ENCODE data around the gene LRRC3C. TPM values are rescaled to one million over a fixed set of nuclear protein-coding genes. Genes with fewer than 3 reads are reported as not detected.

LRRC3C gene
- polyA plus RNA-seq, 4 donors, result not detected

DNA sequence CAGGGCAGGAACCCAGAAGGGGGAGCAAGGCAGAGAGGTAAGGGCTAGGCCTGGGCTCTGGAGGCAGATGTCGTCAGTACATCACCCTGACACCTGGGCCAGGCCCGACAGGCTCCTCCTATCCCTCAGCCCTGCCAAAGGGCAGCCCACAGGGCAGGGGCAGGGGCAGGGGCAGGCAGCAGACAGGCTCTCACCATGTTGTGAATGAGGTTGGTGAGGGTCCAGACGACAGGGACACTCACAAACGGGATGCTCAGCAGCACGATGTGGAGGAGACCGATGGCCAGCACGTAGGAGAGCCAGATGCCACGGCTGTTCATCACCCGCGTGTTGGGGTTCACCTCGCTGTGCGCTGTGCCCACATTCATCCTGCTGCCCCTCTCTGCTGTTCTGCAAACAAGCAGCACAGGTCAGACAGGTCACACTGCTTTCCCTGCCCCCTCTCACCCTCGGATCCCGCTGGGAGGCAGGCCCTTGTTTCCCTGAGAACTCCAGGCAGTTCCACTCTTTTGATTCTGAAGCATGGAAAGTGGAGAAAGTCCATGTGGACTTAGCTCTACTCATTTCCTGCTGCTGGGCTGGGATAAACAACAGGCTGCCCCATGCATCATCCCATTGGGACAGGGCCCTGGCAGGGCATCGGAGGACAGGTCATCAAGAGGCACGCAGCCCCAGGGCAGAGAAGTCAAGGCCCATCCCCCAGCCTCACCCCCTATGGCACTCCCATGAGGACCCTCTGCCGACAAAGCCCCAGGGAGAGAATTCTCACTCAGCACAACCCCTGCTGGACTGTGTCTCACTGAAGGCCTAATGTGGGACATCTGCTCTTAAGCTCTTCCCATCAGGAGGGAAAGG is 3.5 kb upstream of the LRRC3C start:
- DNase-seq (ENCODE audit: low read depth in 4 of 4, low spot score in 3 of 4), result no peak

DNA sequence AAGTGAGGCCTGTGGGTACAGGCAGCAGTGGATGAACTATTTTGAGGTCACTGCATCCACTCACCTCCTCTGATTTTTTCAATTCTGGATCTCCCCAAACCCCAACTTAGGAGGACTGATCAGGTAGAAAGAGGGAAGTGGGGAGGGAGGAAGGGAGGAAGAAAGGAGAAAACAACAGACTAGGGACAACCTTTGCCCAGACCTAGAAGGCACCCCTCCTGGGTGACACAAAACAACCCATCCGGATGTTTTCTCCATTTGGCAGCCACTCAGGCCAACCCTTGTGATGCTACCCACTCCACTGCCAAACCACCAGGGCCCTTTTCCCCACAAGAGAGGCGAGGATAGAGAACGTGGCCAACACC is 2.9 kb upstream of the LRRC3C start:
- DNase-seq (ENCODE audit: low read depth in 4 of 4, low spot score in 3 of 4), result no peak

DNA sequence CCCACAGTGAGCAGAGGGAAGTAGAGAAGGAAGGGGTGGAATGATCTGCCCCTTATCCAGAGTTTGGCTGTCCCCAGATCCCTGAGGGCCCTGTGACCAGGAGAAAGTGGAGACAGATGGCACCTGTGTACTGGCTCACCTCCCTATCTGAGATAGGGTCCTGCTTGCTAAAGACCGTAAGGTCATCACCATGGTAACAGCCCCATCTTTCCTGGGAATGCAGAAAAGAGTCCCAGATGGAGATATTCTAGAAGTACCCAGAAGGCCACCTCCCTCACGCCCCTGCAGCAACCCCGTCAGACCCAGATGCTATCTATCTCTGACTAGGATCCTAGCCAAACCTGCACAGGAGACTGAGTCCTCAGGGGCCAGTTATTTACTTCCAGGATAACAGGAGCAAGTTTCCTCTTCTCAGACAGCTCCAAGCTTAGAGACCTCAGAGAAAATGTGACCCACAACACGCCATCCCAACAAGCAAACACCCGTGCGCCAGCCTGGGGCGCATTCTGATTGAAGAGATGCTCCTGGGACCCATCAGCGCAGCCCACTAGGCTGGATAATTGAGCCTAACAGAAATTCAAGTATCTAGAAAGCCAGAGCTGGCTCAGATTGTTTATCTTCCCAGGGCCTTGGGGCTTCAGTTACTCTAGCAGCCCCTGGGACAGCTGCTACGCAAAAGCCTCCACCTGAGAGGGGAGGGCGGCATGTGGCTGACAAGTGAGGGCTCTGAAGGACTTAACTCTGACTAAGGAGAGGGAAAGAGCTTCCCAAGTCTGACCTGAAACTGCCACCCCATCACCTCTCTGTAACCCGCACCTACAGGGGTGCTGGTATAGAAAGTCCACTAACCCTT is 2.0 kb upstream of the LRRC3C start:
- DNase-seq (ENCODE audit: low read depth in 4 of 4, low spot score in 3 of 4), result no peak

DNA sequence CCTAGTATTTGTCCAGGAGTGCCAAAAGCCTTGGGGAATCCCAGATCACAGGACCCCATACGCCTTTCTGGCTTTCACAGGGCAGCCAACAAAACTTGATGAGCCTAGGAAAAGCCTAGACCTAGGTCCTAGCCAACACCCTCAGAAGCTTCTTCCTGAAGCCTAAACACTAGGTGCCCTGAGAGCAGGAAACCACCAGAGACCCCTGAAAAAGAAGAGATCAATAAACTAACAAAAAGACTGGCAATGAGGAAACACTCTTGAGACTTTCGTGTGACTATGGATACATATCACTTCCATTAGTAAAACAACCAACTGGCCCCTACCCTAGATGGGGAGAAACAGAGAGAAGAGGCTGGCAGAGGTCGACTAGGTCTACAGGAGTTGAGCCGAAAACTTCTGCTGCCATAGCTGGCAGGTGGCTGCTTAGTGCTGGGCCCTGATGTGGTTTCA is 1.4 kb upstream of the LRRC3C start:
- no peak for DNase-seq (ENCODE audit: low read depth in 4 of 4, low spot score in 3 of 4)

DNA sequence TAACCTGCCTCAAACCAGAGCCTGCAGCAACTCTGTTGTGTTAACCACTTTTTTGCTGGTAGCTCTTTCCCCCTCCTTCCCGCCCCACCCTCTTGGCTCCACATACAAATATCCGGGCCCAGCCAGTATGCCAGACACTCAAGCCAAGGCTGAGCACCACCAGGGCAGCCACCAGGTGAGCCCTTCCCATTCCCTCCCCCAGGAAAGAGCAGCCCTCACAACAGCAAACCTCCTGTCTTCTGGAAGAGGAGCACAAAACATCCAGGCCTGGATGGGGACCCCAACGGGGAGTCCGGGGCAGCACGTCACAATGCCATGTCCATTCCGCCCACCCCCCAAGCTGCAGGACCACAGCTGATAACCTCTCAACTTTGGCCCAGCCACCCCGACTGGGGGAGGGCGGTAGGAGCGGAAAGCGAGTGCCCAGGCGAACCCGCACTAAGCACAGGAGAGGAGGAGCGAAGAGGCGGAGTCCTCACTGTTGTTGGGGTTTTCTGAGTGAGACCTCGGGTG is 888 bp upstream of the LRRC3C start:
- no peak for DNase-seq (ENCODE audit: low read depth in 4 of 4, low spot score in 3 of 4)

DNA sequence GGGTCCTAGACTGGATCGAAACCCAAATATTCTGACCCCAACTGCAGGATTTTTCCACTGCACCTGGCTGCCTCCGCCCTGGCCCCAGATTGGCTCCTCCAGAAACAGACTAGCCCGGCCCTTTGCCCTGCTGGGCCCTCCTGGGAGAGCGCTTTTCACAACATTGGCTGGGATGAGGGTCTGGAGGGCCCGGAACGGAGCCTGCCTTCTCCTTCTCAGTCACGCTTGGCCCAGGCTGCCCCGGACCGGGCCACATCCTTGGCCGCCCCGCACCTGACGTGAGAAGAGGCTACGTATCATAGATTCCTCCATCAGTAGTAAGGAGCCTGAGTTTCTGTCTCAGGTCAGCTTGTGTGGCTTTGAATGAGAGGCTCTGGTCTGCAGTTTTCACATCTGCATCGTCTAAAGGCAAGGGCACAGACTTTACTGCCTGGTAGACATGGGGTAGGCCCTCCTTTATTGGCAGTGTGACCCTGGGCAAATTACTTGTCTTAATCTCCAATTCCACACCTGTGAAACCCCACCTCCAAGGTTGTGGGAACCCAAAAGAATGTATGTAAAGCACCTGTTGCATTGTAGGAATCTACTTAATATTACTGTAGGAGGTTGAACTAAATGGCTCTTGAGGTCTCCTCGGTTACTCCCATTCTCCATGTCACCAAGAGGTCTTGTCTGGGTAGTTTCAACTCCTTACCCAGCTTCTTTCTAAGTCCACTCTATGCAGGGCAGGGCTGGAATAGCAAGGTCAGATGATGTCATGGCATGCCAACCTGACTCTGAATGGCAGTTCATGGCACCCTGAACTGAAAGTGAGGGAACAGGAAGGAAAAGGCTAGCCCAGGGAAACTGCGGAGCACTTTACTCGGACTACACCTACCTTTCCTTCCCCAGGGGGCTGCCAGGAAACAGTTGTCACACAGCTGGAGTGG is 661 bp downstream of the LRRC3C start:
- no peak for DNase-seq (ENCODE audit: low read depth in 4 of 4, low spot score in 3 of 4)

DNA sequence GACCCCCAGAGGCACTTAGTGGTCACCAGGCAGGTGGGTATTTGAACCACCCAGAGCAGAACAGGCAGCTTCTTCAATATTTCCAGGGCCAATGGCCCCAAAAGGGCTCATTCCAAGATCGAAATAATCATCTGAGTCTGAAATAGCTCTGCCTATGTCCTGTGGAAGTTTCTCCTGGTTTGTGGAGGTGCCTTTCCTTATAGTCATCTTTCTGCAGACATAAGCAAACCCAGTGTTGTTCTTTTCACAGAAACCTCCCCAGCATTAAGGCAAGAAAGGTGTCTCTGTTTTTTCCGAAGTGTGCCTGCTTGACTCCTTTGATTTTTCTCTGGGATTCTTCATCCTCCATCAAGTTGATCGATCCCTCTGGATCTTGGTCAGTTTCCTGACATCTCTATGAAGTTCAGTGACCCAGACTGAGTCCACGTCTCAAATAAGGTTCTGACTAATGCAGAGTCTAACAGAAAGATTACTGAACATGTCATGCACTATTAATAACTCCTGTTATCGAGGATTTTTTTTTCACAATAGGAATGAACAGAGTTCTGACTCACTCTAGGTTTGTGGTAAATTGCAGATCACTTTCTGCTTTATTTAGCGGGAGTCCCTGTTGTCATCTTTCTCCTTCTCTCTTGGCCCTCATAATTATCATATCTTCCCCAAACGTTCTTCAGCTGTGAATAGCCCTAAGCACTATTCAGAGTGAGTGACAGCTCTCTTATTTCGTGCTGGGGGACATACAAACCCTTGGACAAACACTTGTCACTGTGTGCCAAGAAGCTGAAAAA is 1.5 kb downstream of the LRRC3C start:
- DNase-seq (ENCODE audit: low read depth in 4 of 4, low spot score in 3 of 4), result no peak

DNA sequence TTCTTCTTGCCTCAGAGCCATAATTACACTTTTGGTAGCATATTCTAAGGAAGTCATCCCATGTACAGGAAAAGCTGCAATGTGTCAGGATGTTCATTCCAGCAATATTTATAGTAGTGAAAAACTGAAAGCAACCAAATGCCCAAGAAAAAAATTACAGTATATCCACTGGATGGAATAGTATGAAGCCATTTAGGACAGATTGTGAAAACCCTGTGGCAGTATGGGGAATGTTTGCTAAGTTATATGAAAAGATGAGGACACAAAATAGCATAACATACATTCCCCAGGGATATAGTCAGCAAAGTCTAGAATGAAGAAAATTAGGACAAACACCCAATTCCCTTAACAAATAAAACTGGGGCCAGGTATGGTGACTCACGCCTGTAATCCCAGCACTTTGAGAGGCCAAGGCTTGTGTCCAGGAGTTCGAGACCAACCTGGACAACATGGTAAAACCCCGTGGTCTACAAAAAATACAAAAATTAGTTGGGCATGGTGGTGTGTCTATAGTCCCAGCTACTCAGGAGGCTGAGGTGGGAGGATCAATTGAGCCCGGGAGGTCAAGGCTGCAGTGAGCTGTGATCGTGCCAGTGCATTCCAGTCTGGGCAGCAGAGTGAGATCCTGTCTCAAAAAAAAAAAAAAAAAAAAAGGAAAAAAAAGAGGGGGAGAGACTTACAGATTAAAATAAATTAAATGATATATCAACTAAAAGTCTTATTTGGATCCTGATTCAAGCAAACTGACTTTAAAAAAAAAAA is 2.3 kb downstream of the LRRC3C start:
- no peak for DNase-seq (ENCODE audit: low read depth in 4 of 4, low spot score in 3 of 4)

DNA sequence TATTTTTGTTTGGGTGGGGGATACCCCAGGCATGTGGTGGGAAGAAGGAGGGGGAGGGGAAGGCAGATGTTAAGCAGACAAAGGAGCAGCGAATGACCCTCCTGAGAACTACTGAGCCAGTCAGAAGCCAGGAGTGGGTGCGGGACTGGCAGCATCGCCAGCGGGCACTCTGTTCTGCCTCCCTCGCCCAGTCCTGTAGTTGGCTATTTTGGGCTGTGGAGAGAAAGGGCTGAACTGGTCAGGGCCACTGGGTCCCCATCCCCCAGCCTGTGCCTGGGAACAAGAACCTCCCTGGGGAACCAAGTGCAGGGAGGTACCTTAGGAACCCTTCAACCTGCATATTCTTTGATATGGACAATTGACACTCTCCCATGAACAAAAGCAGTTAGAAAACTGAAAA is 6.4 kb downstream of the LRRC3C start:
- DNase-seq (ENCODE audit: low read depth in 4 of 4, low spot score in 3 of 4), result no peak

DNA sequence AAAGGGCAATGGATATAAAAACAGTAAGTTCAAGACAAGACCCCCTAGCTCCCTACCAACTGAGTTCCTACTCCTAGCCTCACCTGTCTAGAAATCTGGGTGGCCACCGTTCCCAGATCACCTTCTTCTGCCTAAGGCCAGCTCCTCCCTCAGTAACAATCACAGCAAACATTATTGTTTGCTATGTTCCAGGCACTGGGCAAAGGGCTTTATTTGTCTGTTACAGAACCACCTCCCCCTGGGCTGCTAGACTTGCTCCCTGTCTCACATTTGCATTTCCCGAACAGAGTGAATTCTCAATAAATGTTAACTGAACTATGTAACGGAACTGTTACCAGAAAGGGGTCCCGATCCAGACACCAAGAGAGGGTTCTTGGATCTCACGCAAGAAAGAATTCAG is 6.8 kb downstream of the LRRC3C start:
- DNase-seq (ENCODE audit: low read depth in 4 of 4, low spot score in 3 of 4), result no peak

DNA sequence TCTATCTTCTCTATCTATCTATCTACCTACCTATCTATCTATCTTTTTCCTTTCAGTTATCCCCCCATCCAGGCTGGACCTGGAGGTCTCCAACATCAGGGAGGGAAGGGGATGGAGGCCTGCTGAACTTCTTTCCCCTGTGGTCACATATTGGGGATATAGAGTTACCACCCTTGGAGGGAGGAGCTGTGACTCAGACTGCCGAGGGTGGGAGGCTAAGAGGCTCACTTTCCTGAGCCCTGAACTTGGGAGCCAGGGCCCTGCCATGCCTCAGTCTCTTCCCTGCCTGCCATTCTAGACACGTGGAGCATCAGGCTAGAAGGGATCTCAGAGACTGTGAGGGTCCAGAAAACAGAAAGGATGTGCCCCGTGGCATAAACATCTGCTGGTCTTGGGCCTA is 8.4 kb downstream of the LRRC3C start:
- DNase-seq (ENCODE audit: low read depth in 4 of 4, low spot score in 3 of 4), result no peak

DNA sequence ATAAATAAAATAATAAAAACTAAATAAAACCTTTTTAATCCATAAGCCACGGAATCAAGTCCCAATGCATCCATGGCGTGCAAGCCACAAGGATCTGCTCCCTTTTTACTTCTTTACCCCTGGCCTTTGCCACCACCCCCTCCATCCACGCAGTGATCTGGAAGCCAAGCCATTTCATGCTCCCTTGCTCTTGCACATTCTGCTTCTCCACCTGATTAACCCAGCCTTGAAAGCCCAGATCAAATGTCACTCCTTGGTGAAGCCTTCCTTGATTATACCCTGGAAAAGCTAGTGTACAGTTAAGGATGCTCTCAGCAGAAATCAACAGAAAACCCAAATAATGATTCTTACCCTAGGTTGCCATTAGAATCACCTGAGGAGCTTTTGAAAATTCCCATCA is 9.9 kb downstream of the LRRC3C start:
- no peak for DNase-seq (ENCODE audit: low read depth in 4 of 4, low spot score in 3 of 4)

DNA sequence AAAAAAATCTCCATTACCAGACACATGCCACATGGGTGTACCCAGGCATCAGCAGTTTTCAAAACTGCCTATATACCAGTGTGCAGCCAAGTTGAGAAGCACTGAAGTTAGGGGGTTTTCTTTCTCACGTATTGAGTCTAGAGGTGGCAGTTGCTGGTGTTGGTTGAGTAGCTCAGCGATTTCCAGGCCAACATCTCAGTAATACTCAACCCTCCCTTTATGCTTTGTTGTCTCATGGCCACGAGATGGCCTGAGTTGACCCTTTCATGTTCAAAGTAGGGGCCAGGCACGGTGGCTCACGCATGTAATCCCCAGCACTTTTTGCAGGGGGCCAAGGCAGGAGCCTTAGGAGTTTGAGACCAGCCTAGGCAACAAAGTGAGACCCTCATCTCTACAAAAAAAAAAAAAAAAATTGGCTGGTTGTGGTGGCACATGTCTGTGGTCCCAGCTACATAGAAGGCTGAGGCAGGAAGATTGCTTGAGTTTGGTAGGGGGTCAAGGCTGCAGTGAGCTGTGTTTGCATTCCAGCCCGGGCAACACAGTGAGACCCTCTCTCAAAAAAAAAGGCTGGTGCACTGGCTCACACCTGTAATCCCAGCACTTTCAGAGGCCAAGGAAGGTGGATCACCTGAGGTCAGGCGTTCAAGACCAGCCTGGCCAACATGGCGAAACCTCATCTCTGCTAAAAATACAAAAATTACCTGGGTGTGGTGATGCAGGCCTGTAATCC is 10.8 kb downstream of the LRRC3C start:
- DNase-seq (ENCODE audit: low read depth in 4 of 4, low spot score in 3 of 4), result no peak

DNA sequence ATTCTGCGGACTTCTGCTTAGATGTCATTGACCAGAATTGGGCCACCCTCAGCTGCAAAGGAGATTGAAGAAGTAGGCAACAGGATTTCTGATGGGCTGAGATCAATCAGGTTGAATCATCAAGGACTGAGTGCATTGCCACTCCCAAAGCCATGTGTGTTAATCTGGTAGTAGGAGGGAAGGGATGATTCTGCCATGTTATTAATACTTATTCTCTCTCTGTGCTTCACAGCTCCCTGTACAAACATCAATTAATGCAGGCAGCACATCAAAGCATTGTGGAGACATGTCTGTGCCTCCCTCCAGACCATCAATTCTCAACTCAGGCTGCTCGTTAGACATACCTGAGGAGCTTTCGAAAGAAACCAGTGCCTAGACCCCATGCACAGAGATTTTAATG is 11.6 kb downstream of the LRRC3C start:
- no peak for DNase-seq (ENCODE audit: low read depth in 4 of 4, low spot score in 3 of 4)

DNA sequence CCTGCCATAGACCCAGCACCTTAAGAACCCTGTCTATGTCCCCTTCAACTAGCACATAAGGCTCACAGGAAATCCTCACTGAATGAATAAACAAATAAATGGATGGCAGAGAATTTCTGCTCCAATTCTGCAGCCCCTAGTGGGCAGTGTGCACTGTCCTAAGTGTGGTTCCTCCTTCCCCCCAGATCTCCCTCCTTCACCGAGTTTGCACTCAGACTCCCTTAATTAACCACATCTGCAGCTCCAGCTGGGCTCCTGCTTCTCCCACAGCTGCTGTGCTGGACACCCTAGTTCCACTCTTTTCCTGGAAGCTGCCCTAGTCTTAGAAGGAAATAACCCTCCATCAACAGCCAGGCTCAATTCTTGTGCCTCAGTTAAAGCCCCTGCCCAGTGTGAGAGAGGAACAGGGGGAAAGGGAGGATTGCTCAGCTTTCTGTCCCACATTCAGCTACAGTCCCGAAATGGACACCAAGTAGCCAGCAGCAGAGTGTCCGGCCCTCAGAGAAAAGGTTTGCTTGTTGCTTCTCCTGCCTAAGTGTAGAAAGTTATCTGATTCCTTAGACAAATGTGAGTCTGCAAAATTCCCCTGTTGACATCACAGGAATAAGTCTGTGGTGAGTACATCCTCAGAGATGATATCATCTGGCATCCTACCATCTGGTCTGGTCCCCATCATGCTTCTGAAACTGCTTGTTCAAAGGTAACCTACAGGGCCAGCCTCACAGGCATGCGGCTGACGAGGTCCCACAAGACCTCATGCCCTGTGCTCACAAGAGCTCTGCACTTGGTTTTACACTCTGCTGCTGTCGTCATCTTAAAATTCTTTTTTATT is 12.3 kb downstream of the LRRC3C start:
- DNase-seq (ENCODE audit: low read depth in 4 of 4, low spot score in 3 of 4), result peak in 1 of 4 donors; percentile 67

DNA sequence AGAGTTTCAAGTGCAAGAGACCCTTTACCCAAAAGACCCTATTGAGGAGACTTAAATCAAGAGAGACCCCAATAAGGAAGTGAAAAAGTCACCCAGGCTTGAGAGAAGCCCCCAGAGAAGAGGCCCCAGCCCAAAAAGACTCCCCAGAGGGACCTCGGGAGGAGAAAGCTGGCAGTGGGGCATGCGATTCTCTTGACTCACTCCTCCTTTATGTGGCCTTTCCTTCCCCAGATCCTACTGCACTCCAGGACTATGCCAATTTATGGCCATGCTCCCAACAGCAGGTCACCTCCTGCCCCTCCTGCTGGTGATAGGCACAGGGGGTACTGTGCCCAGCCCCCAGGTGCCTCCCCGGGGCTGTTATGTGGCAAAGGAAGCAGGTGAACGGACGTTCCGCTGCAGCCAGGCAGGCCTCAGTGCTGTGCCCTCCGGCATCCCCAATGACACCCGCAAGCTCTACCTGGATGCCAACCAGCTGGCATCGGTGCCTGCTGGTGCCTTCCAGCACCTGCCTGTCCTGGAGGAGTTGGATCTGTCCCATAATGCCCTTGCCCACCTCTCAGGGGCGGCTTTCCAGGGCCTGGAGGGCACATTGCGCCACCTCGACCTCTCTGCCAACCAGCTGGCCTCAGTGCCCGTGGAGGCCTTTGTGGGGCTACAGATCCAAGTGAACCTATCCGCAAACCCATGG is 16.3 kb downstream of the LRRC3C start:
- DNase-seq (ENCODE audit: low read depth in 4 of 4, low spot score in 3 of 4), result no peak

DNA sequence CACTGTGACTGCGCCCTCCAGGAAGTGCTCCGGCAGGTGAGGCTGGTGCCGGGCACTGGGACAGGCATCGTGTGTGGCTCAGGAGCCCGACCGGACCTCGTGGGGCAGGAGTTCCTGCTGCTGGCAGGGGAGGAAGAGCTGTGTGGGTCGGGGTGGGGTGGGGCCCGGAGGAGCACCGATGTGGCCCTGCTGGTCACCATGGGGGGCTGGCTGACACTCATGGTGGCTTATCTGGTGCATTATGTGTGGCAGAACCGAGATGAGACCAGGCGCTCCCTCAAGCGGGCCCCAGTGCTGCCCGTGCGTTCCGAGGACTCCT is 16.8 kb downstream of the LRRC3C start:
- no peak for DNase-seq (ENCODE audit: low read depth in 4 of 4, low spot score in 3 of 4)

Data from left renal pelvis (tissue), 4 donors.